Astrocyte (in vitro differentiated cells and primary cell): ENCODE results near the gene KAT2A.

ENCODE experiments used
- CTCF ChIP-seq: IDR thresholded peaks from 2 replicates; pipeline ENCODE4 v1.5.1; 2011; ENCODE audit warnings: low read depth, mild to moderate bottlenecking, inconsistent platforms, low read length, moderate library complexity; ENCODE audit not compliant: insufficient read depth
- EZH2 ChIP-seq: IDR thresholded peaks from 2 replicates; pipeline ENCODE4 v1.6.1; 2012; ENCODE audit warnings: mild to moderate bottlenecking, low read length, inconsistent platforms; ENCODE audit not compliant: insufficient read depth

GRCh38 chr17:42163696-42164407 lies 42.7 kb upstream of the KAT2A start:
- no peak for TF ChIP-seq CTCF
- TF ChIP-seq EZH2, result no peak
